Measurements from ENCODE around the gene NDUFB11.

- no peak for TF ChIP-seq CTCF (conservative IDR thresholded peaks at IDR 0.05; ENCODE audit: low read length)
- TF ChIP-seq EZH2phosphoT487 (IDR thresholded peaks at IDR 0.05; ENCODE audit: borderline replicate concordance), result no peak
These were observed 30.5 kb upstream of the NDUFB11 start for GRCh38 chrX:47174846-47175587.
